ENCODE results near the gene UBE3D.

UBE3D gene

GRCh38 chr6:83067448-83068439, 2.1 kb upstream of the UBE3D start, which contains the start of gene DOP1A (continued):
- TF ChIP-seq BCL6B (tag by site-specific recombination; IDR thresholded peaks at IDR 0.05) (no peak), ZNF785 (tag by site-specific recombination; IDR thresholded peaks at IDR 0.05) (no peak), ZSCAN30 (tag by site-specific recombination; IDR thresholded peaks at IDR 0.05) (peak; percentile 70; the same call in 1 of the 2 replicates), ZBTB17 (tag by site-specific recombination; IDR thresholded peaks at IDR 0.05) (peak; percentile 89), SCRT1 (tag by site-specific recombination; IDR thresholded peaks at IDR 0.05; ENCODE audit: borderline replicate concordance) (0 out of 2 replicates have a peak, but pooled peaks have one; percentile 19), ZNF623 (tag by site-specific recombination; IDR thresholded peaks at IDR 0.05) (no peak), HOXC10 (CRISPR knock-in tag; IDR thresholded peaks at IDR 0.05) (no peak), ZNF19 (tag by site-specific recombination; IDR thresholded peaks at IDR 0.05; ENCODE audit: low read depth) (no peak), ZNF16 (tag by site-specific recombination; IDR thresholded peaks at IDR 0.05; ENCODE audit: low read depth) (no peak), ZNF114 (tag by site-specific recombination; IDR thresholded peaks at IDR 0.05) (no peak), ZNF302 (tag by site-specific recombination; IDR thresholded peaks at IDR 0.05; ENCODE audit: low read depth) (no peak), ZNF792 (tag by site-specific recombination; IDR thresholded peaks at IDR 0.05) (no peak), ZNF335 (tag by site-specific recombination; conservative IDR thresholded peaks at IDR 0.05) (peak; percentile 96), ZNF404 (tag by site-specific recombination; IDR thresholded peaks at IDR 0.05) (no peak), ZNF121 (tag by site-specific recombination; IDR thresholded peaks at IDR 0.05) (peak; percentile 65; the same call in 1 of the 2 replicates), KLF1 (tag by site-specific recombination; IDR thresholded peaks at IDR 0.05) (peak; percentile 17), ZNF211 (tag by site-specific recombination; IDR thresholded peaks at IDR 0.05; ENCODE audit: low read depth) (no peak), ZFHX2 (tag by site-specific recombination; conservative IDR thresholded peaks at IDR 0.05) (peak; percentile 93), ZNF26 (tag by site-specific recombination; IDR thresholded peaks at IDR 0.05) (no peak), GLIS1 (tag by site-specific recombination; IDR thresholded peaks at IDR 0.05) (no peak; the same call in 1 of the 2 replicates), ZNF155 (tag by site-specific recombination; IDR thresholded peaks at IDR 0.05) (no peak), ZNF175 (tag by site-specific recombination; IDR thresholded peaks at IDR 0.05) (no peak), ZNF776 (tag by site-specific recombination; IDR thresholded peaks at IDR 0.05; ENCODE audit: borderline replicate concordance) (no peak), ZNF654 (tag by site-specific recombination; IDR thresholded peaks at IDR 0.05; ENCODE audit: low read depth) (peak; percentile 98), ZNF202 (tag by site-specific recombination; IDR thresholded peaks at IDR 0.05; ENCODE audit: borderline replicate concordance) (no peak; the same call in 1 of the 2 replicates), ZNF157 (tag by site-specific recombination; IDR thresholded peaks at IDR 0.05) (no peak), ZNF366 (tag by site-specific recombination; conservative IDR thresholded peaks at IDR 0.05) (no peak)
- TF ChIP-seq, protein P1, sequence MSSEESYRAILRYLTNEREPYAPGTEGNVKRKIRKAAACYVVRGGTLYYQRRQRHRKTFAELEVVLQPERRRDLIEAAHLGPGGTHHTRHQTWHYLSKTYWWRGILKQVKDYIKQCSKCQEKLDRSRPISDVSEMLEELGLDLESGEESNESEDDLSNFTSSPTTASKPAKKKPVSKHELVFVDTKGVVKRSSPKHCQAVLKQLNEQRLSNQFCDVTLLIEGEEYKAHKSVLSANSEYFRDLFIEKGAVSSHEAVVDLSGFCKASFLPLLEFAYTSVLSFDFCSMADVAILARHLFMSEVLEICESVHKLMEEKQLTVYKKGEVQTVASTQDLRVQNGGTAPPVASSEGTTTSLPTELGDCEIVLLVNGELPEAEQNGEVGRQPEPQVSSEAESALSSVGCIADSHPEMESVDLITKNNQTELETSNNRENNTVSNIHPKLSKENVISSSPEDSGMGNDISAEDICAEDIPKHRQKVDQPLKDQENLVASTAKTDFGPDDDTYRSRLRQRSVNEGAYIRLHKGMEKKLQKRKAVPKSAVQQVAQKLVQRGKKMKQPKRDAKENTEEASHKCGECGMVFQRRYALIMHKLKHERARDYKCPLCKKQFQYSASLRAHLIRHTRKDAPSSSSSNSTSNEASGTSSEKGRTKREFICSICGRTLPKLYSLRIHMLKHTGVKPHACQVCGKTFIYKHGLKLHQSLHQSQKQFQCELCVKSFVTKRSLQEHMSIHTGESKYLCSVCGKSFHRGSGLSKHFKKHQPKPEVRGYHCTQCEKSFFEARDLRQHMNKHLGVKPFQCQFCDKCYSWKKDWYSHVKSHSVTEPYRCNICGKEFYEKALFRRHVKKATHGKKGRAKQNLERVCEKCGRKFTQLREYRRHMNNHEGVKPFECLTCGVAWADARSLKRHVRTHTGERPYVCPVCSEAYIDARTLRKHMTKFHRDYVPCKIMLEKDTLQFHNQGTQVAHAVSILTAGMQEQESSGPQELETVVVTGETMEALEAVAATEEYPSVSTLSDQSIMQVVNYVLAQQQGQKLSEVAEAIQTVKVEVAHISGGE (tag by site-specific recombination; conservative IDR thresholded peaks at IDR 0.05; ENCODE audit: low read depth), result no peak
- TF ChIP-seq, protein P2, sequence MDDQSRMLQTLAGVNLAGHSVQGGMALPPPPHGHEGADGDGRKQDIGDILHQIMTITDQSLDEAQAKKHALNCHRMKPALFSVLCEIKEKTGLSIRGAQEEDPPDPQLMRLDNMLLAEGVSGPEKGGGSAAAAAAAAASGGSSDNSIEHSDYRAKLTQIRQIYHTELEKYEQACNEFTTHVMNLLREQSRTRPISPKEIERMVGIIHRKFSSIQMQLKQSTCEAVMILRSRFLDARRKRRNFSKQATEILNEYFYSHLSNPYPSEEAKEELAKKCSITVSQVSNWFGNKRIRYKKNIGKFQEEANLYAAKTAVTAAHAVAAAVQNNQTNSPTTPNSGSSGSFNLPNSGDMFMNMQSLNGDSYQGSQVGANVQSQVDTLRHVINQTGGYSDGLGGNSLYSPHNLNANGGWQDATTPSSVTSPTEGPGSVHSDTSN (CRISPR knock-in tag; IDR thresholded peaks at IDR 0.05), result no peak; the same call in 1 of the 2 replicates
- TF ChIP-seq, protein P3, sequence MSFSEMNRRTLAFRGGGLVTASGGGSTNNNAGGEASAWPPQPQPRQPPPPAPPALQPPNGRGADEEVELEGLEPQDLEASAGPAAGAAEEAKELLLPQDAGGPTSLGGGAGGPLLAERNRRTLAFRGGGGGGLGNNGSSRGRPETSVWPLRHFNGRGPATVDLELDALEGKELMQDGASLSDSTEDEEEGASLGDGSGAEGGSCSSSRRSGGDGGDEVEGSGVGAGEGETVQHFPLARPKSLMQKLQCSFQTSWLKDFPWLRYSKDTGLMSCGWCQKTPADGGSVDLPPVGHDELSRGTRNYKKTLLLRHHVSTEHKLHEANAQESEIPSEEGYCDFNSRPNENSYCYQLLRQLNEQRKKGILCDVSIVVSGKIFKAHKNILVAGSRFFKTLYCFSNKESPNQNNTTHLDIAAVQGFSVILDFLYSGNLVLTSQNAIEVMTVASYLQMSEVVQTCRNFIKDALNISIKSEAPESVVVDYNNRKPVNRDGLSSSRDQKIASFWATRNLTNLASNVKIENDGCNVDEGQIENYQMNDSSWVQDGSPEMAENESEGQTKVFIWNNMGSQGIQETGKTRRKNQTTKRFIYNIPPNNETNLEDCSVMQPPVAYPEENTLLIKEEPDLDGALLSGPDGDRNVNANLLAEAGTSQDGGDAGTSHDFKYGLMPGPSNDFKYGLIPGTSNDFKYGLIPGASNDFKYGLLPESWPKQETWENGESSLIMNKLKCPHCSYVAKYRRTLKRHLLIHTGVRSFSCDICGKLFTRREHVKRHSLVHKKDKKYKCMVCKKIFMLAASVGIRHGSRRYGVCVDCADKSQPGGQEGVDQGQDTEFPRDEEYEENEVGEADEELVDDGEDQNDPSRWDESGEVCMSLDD (tag by site-specific recombination; IDR thresholded peaks at IDR 0.05), result no peak

Measured in HEK293 (cell line).